Activated T-cell treated with anti-CD3 and anti-CD28 coated beads, Interleukin-2, amount 50 U/mL, for 4 hours (primary cell): Measurements from ENCODE around the gene LAMTOR4. TPM values are rescaled to one million over a fixed set of nuclear protein-coding genes. Genes with fewer than 3 reads are reported as not detected.
A peak's percentile ranks its signal among the peaks of the same experiment; 100 is the strongest.
"Not testable (repeated sequence)": the region's sequence is repeated elsewhere in the genome, so short reads cannot be mapped to it uniquely, and the experiment has no call there.

Experiments
- ATAC-seq, 2 donors: fragments of 200-7000 bp; cut with Tn5 transposase; one replicate each; pipeline ENCODE4 v1.10.0; 2021
- DNase-seq: peaks from one replicate; pipeline ENCODE4 v3.0.0-alpha.2; 2020
- H3K27me3 Mint-ChIP-seq: one replicate; pipeline ENCODE4 v1.8.0; 2021; ENCODE audit warnings: low read depth, mixed read lengths
- H3K36me3 Mint-ChIP-seq: one replicate; pipeline ENCODE4 v1.8.0; 2022; ENCODE audit warnings: mixed read lengths; ENCODE audit not compliant: insufficient read depth
- H3K4me1 Mint-ChIP-seq: one replicate; pipeline ENCODE4 v1.8.0; 2021; ENCODE audit warnings: low read depth, mixed read lengths
- H3K4me3 Mint-ChIP-seq: one replicate; pipeline ENCODE4 v1.8.0; 2021; ENCODE audit warnings: mild to moderate bottlenecking, moderate library complexity, mixed read lengths
- H3K9me3 Mint-ChIP-seq: one replicate; pipeline ENCODE4 v1.8.0; 2021; ENCODE audit warnings: mixed read lengths
- total RNA-seq, 3 donors: library from RNA; stranded (reverse); gene quantifications; one replicate each; pipeline ENCODE4 v1.2.1, GENCODE V29; 2021

Gene LAMTOR4
- total RNA-seq, 3 donors from 2014 or later: 109 to 119 (median 115) TPM

- Mint-ChIP-seq H3K9me3 (no peaks in the 10 kb centered on the region), H3K27me3 (no peaks in the 10 kb centered on the region), H3K4me1 (peaks cover 20% of the 10 kb centered on the region), H3K4me3 (peak overlapping the region; percentile 96), H3K36me3 (peaks cover 9% of the 10 kb centered on the region)
- ATAC-seq: no peak
- no peak for DNase-seq
Observed at GRCh38 chr7:100118388-100119071, 30.2 kb upstream of the LAMTOR4 start.

GRCh38 chr7:100119072-100119969, 29.4 kb upstream of the LAMTOR4 start, which contains the start of the genes CNPY4 and TAF6:
TSS of gene CNPY4 (plus strand) at chr7:100119634. CDS start at chr7:100119745, 111 bp downstream.
TSS of gene TAF6 (minus strand) at chr7:100119358. CDS start at chr7:100114209, 5,149 bp downstream.
- DNase-seq (peak; percentile 93), ATAC-seq (peak; percentile 75 to 77)
- Mint-ChIP-seq H3K4me3 (peak within 1 kb of the TSS; percentile 96), H3K4me1 (peaks cover 22% of the 10 kb centered on the region), H3K36me3 (peaks cover 7% of the 10 kb centered on the region), H3K27me3 (no peaks in the 10 kb centered on the region), H3K9me3 (no peaks in the 10 kb centered on the region)

GRCh38 chr7:100119970-100120732, 28.6 kb upstream of the LAMTOR4 start:
- peak; percentile 64 to 69 for ATAC-seq
- peak; percentile 50 for DNase-seq
- no peaks in the 10 kb centered on the region for H3K9me3 Mint-ChIP-seq
- peak overlapping the region; percentile 96 for H3K4me3 Mint-ChIP-seq
- H3K27me3 Mint-ChIP-seq: no peaks in the 10 kb centered on the region
- peaks cover 29% of the 10 kb centered on the region for H3K4me1 Mint-ChIP-seq
- peaks cover 7% of the 10 kb centered on the region for H3K36me3 Mint-ChIP-seq

GRCh38 chr7:100120733-100121036, 28.0 kb upstream of the LAMTOR4 start:
- H3K4me1 Mint-ChIP-seq: peaks cover 33% of the 10 kb centered on the region
- H3K27me3 Mint-ChIP-seq: no peaks in the 10 kb centered on the region
- no peaks in the 10 kb centered on the region for H3K9me3 Mint-ChIP-seq
- peaks cover 7% of the 10 kb centered on the region for H3K36me3 Mint-ChIP-seq
- H3K4me3 Mint-ChIP-seq: peak overlapping the region; percentile 96
- no peak for ATAC-seq
- DNase-seq: no peak

- no peaks in the 10 kb centered on the region for H3K27me3 Mint-ChIP-seq
- no peak overlapping the region for H3K4me3 Mint-ChIP-seq
- peaks cover 2% of the 10 kb centered on the region for H3K36me3 Mint-ChIP-seq
- DNase-seq (no peak), ATAC-seq (no peak)
- H3K9me3 Mint-ChIP-seq: no peaks in the 10 kb centered on the region
- H3K4me1 Mint-ChIP-seq: peaks cover 42% of the 10 kb centered on the region
Observed at GRCh38 chr7:100122067-100122466, 26.7 kb upstream of the LAMTOR4 start.

GRCh38 chr7:100122568-100122967, 26.1 kb upstream of the LAMTOR4 start:
- peaks cover 42% of the 10 kb centered on the region for H3K4me1 Mint-ChIP-seq
- no peak for ATAC-seq
- DNase-seq: no peak
- no peak overlapping the region for H3K4me3 Mint-ChIP-seq
- H3K36me3 Mint-ChIP-seq: peaks cover 2% of the 10 kb centered on the region
- no peaks in the 10 kb centered on the region for H3K27me3 Mint-ChIP-seq
- H3K9me3 Mint-ChIP-seq: no peaks in the 10 kb centered on the region

- DNase-seq: no peak
- H3K36me3 Mint-ChIP-seq: peaks cover 2% of the 10 kb centered on the region
- H3K27me3 Mint-ChIP-seq: no peaks in the 10 kb centered on the region
- peaks cover 39% of the 10 kb centered on the region for H3K4me1 Mint-ChIP-seq
- no peaks in the 10 kb centered on the region for H3K9me3 Mint-ChIP-seq
- H3K4me3 Mint-ChIP-seq: peak overlapping the region; percentile 13
- no peak for ATAC-seq
Observed at GRCh38 chr7:100124301-100125230, 24.2 kb upstream of the LAMTOR4 start.

GRCh38 chr7:100126239-100126930, 22.3 kb upstream of the LAMTOR4 start:
- no peaks in the 10 kb centered on the region for H3K27me3 Mint-ChIP-seq
- H3K36me3 Mint-ChIP-seq: peaks cover 2% of the 10 kb centered on the region
- H3K4me1 Mint-ChIP-seq: peaks cover 33% of the 10 kb centered on the region
- DNase-seq (no peak), ATAC-seq (peak in 1 of 2 donors; percentile 0)
- peak overlapping the region; percentile 99 for H3K4me3 Mint-ChIP-seq
- no peaks in the 10 kb centered on the region for H3K9me3 Mint-ChIP-seq

GRCh38 chr7:100126931-100127865, 21.5 kb upstream of the LAMTOR4 start, which contains the start of gene MBLAC1:
TSS of gene MBLAC1 (plus strand) at chr7:100126967. CDS start at chr7:100127396, 429 bp downstream.
- DNase-seq (peak; percentile 88), ATAC-seq (peak; percentile 81 to 82)
- Mint-ChIP-seq H3K36me3 (peaks cover 2% of the 10 kb centered on the region), H3K4me3 (peak within 1 kb of the TSS; percentile 99), H3K9me3 (no peaks in the 10 kb centered on the region), H3K4me1 (peaks cover 31% of the 10 kb centered on the region), H3K27me3 (no peaks in the 10 kb centered on the region)

GRCh38 chr7:100127866-100128636, 20.7 kb upstream of the LAMTOR4 start:
- ATAC-seq (no peak), DNase-seq (no peak)
- no peaks in the 10 kb centered on the region for H3K27me3 Mint-ChIP-seq
- H3K4me1 Mint-ChIP-seq: peaks cover 36% of the 10 kb centered on the region
- H3K36me3 Mint-ChIP-seq: no peaks in the 10 kb centered on the region
- H3K9me3 Mint-ChIP-seq: no peaks in the 10 kb centered on the region
- peak overlapping the region; percentile 78 for H3K4me3 Mint-ChIP-seq

GRCh38 chr7:100128637-100128963, 20.1 kb upstream of the LAMTOR4 start:
- H3K9me3 Mint-ChIP-seq: no peaks in the 10 kb centered on the region
- peak overlapping the region; percentile 78 for H3K4me3 Mint-ChIP-seq
- no peaks in the 10 kb centered on the region for H3K36me3 Mint-ChIP-seq
- no peaks in the 10 kb centered on the region for H3K27me3 Mint-ChIP-seq
- H3K4me1 Mint-ChIP-seq: peaks cover 36% of the 10 kb centered on the region
- no peak for DNase-seq
- no peak for ATAC-seq

GRCh38 chr7:100130220-100130607, 18.5 kb upstream of the LAMTOR4 start:
- not testable (repeated sequence) for ATAC-seq, DNase-seq, H3K36me3 Mint-ChIP-seq, H3K4me3 Mint-ChIP-seq, H3K27me3 Mint-ChIP-seq, H3K9me3 Mint-ChIP-seq
- H3K4me1 Mint-ChIP-seq: peaks cover 27% of the 10 kb centered on the region
